Cerebellar cortex (tissue), 1 donor: ENCODE data around the gene CDH13.

Source experiments
- DNase-seq: peaks from one replicate; pipeline ENCODE4 v3.0.0-alpha.2; 2015; ENCODE audit warnings: low spot score

CDH13 gene

GRCh38 chr16:83722456-83723183, 1095.9 kb downstream of the CDH13 start:
- DNase-seq: no peak

DNA sequence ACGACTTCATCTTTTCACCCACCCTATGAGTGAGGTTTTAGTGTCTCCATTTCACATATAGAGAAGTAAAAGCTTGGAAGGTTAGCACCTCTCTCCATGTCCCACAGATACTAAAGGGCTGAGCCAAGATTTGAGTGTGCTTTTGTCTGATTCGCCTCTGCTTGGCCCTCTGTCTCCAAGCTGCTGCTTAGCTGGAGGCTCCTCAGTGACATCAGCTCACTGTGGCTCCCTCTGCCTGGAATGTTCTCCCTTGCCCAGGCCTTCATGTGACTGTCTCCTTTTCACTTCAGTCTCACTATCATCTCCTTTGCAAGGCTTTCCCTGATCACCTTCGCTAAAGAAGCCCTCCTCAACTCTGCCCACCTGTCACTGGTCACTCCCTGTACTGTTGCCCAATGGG, 1096.5 kb downstream of the CDH13 start:
- no peak for DNase-seq

- DNase-seq: no peak
These were observed 1097.1 kb downstream of the CDH13 start for GRCh38 chr16:83723901-83724300.

DNA sequence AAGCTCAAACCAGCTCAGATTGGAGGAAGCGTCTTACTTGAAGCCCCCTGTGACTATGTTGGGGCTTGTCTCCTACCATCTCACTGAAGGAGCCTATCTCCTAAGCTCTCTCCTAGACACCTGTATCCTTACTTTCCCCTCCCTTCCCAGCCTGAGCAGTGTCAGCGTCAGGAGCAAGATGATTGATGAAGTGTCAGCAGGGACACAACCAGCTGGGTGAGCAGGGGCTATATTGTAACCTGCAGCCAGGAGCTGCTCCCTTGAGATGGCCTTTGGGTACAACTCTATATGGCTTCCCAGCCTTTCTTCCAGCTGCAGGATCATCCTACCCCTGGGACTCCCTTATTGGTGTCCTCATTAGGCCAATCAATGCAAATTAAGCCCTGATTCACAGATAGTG, 1097.8 kb downstream of the CDH13 start:
- DNase-seq: no peak

DNA sequence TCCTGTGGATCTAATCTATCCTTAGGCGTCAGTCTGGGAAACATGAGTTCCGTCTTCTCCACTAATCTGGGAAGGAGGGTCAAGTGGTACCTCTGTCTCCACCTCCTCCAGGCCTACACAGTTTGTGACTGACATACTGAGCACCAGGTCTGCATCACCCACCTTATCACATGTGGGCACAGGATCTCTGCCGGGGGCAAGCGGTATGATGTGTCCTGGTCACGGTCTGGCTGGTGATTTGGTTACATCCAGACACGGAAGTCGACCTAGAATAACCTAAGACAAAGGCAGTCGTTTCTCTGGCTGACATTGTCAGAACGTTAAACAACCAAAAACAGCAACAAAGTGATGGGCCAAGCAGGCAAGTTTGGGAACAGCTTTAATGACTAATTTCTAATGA, 1098.5 kb downstream of the CDH13 start:
- no peak for DNase-seq

GRCh38 chr16:83727018-83727417, 1100.2 kb downstream of the CDH13 start:
- DNase-seq: no peak

DNA sequence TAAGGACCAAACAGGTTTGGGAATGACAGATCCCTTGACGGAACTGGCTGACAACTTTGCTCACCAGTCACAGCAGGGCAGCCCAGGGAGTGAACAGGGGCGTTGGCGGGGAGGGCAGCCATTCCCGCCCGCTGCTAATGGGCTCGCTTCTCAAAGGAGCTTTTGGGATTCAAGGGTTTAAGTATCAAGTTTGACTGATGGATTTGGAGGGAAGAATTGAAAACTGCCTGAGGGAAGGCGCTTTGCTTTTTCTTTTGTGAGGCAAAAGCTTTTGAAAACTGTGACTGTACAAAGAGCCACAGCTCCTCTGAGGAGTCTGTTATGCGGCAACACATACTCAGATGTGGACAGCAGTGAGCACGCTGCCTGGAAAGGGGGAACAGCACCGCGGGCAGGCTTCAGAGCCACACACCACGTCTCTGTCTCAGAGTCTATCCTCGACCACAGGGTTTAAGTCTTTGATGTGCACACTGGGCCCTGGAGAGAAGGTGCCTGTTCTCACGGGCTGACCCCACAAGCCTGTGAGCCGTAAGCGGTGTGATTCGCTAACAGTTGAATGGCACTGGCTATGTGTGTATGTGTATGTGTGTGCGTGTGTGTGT, 1101.1 kb downstream of the CDH13 start:
- no peak for DNase-seq

DNA sequence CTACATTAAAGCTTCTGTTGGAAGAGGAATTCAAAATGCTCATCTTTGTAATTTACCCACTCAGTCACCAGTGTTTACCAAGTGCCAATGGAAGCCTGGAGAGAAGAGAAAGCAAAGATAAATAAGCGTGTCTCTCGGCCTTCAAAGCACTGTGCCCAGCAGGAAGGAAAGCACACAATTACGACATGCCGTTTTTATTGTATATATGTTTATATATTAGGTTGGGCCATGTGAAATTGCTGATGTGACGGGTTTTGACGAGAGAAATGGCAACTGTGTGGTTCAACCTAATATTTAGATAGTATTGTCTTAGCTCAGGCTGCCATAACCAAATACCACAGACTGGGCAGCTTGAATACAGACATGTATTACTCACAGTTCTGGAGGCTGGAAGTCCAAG, 1101.7 kb downstream of the CDH13 start:
- DNase-seq: no peak

GRCh38 chr16:83730812-83731211, 1104.0 kb downstream of the CDH13 start:
- no peak for DNase-seq

DNA sequence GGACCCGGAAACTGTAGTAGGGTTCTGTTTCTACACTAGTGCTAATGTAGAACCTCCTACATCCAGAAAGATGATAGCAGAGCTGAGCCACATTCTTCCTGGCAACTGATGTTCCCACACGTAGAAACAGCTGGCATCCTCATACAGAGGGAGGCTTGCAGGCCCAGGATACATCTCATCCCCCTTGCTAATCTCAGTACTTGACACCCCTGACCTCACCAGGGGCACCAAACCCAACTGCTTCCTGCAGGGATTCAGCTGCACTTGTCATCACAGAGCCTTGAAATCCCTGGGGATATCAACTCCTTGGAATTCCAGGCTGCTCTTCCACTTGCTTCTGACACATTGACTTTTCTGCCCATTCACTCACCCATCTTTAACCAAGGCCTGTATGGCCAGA, 1105.8 kb downstream of the CDH13 start:
- DNase-seq: no peak

DNA sequence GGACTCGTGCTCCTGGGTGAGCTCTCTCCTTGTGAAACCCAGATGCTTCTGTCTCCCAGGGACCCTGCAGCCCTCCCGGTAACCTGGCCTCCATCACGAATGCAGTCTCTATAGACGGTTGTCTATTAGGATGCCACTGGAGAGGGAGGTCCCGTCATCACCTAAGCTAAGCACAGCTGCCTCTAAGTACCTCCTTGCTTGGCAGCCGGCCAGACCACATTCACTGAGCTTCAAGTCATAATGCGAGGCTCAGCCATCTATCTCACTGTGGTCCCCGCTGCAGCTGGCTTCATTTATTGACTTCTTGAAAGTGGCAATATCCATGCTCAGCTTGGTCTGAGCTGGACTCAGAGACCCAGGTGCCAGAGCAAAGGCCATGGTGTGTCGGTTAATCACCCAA, 1106.5 kb downstream of the CDH13 start:
- DNase-seq: no peak

DNA sequence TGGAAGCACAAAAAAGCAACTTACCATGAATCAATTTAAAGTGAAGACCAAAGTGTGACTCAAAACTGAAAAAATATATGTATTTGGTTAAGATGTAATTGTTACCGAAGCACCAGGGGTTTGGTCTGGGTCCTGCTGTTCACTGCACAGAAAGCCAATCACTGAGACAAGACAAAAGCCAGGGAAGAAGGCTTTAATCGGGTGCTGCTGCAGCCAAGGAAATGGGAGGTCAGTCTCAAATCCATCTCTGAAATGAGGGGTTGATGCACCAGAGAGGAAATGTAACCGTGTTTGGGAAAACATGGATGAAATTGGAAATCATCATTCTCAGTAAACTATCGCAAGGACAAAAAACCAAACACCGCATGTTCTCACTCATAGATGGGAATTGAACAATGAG, 1107.4 kb downstream of the CDH13 start:
- DNase-seq: no peak

DNA sequence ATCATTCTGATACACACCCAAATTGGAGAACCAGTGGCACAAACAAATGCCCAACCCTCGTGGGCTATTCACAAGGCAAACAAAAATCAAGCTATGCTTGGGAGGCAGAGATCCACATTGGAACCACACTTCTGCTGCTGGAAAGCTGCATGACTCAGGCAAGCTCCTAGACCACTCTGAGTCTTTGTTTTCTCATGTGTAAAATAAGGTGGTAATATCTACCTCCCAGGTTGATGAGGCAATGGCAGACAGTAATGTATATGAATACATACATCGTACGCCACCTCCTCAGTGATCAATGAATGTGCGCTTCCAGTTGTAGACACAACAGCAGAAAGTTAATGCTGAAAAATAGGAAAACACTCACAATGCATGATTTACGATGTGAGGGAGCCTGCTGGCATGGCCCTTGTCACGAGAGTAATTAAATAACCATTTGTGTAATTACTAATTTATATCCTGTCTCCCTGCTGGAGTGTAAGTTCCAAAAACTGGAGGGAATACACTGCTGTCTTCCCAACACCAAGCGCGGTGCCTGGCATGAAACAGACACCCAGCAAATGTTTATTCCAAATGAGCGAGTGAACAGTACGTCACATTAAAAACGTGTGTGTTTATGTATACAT, 1111.1 kb downstream of the CDH13 start:
- no peak for DNase-seq

- no peak for DNase-seq
These were observed 1112.2 kb downstream of the CDH13 start for GRCh38 chr16:83738923-83739503.

GRCh38 chr16:83742124-83742899, 1115.5 kb downstream of the CDH13 start:
- no peak for DNase-seq

- DNase-seq: no peak
These were observed 1116.5 kb downstream of the CDH13 start for GRCh38 chr16:83743241-83743640.

- no peak for DNase-seq
These were observed 1117.0 kb downstream of the CDH13 start for GRCh38 chr16:83743720-83744119.

DNA sequence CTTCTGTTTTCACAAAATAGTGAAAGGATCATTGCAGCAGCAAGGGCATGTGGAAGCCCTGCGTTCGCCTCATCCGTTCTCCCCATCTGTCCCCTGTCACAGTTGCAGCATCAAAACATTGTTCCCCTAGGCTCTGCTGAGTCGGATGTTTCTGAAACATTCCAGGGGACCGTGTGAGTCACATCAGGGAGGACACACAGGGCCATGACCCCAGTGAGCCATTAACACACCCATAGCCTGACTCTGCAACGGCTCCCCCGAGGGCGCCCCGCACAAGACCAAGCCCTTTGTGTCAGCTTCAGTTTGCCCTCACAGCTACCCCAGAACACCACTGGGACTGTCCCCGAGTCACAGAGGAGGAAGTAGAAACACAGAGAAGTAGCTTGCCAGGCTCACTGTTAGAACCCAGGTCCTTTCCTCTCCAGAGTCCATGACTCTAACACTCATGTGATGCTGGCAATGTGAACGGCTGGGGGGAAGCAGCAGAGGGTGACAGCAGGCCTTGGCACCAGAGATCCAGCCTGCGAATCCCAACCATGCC, 1117.7 kb downstream of the CDH13 start:
- DNase-seq: no peak

GRCh38 chr16:83746611-83747010, 1119.8 kb downstream of the CDH13 start:
- no peak for DNase-seq

- no peak for DNase-seq
These were observed 1121.2 kb downstream of the CDH13 start for GRCh38 chr16:83747936-83748335.

DNA sequence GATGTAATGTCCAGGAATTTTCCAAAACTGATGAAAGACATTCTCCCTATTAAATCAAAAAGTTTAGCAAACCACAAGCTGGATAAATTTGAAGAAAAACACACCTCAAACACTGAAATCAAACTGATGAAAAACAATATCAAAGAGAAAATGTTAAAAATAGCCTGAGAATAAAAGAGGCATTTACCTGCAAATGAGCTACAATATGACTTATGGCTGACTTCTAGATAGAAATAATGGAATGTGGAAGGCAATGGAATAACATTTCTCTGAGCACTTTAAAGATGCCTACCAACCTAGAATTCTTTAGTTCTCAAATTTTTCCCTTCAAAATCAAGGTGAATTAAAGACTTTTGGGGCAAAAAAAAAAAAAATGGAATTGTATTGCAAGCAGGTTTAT, 1128.6 kb downstream of the CDH13 start:
- DNase-seq: no peak
